GM23338 (cell line): Measurements from ENCODE around the gene PATE3. TPM values are rescaled to one million over a fixed set of nuclear protein-coding genes. Genes with fewer than 3 reads are reported as not detected.

Source experiments
- ATAC-seq: fragments of 200-7000 bp; cut with Tn5 transposase; 3 replicates; pipeline ENCODE4 v1.9.1; 2020
- DNase-seq: peaks from one replicate; pipeline ENCODE4 v3.0.0-alpha.2; 2015; ENCODE audit warnings: low spot score
- H2AFZ ChIP-seq: fragments of 200-600 bp; sonication (generic); 2 replicates; pipeline ENCODE4 v1.8.0; 2016; ENCODE audit warnings: antibody characterized with exemption, mild to moderate bottlenecking, moderate library complexity
- H3F3A ChIP-seq: fragments of 200-600 bp; sonication (generic); replicated peaks from 2 replicates; pipeline ENCODE4 v1.8.0; 2017; ENCODE audit warnings: antibody characterized with exemption, mixed run types, low read depth
- H3K27ac ChIP-seq: fragments of 200-600 bp; sonication (generic); 2 replicates; pipeline ENCODE4 v1.6.1; 2016; ENCODE audit warnings: low read depth
- H3K27me3 ChIP-seq: fragments of 200-600 bp; sonication (generic); 2 replicates; pipeline ENCODE4 v1.8.0; 2016; ENCODE audit warnings: mild to moderate bottlenecking, mixed run types, moderate library complexity; ENCODE audit not compliant: insufficient read depth
- H3K36me3 ChIP-seq: fragments of 200-600 bp; sonication (generic); 2 replicates; pipeline ENCODE4 v1.8.0; 2016; ENCODE audit warnings: mild to moderate bottlenecking; ENCODE audit not compliant: insufficient read depth
- H3K4me1 ChIP-seq: fragments of 200-600 bp; sonication (generic); 2 replicates; pipeline ENCODE4 v1.8.0; 2016; ENCODE audit warnings: mild to moderate bottlenecking, moderate library complexity; ENCODE audit not compliant: insufficient read depth
- H3K4me2 ChIP-seq: fragments of 200-600 bp; sonication (generic); 2 replicates; pipeline ENCODE4 v1.7.1; 2017; ENCODE audit warnings: mixed run types
- H3K4me3 ChIP-seq: fragments of 200-600 bp; sonication (generic); 2 replicates; pipeline ENCODE4 v1.6.1; 2016; ENCODE audit warnings: mixed run types
- H3K79me2 ChIP-seq: fragments of 200-600 bp; sonication (generic); replicated peaks from 2 replicates; pipeline ENCODE4 v1.8.0; 2017; ENCODE audit warnings: mild to moderate bottlenecking; ENCODE audit not compliant: insufficient read depth
- H3K9me2 ChIP-seq: fragments of 200-600 bp; sonication (generic); 2 replicates; pipeline ENCODE4 v1.8.0; 2017; ENCODE audit not compliant: insufficient read depth
- H4K20me1 ChIP-seq: fragments of 200-600 bp; sonication (generic); replicated peaks from 2 replicates; pipeline ENCODE4 v1.8.0; 2017; ENCODE audit warnings: mild to moderate bottlenecking; ENCODE audit not compliant: insufficient read depth
- H3K27ac Mint-ChIP-seq: 2 replicates; pipeline ENCODE4 v1.8.0; 2020; ENCODE audit warnings: inconsistent platforms, mild to moderate bottlenecking, moderate library complexity, mixed read lengths
- H3K27me3 Mint-ChIP-seq: 3 replicates; pipeline ENCODE4 v1.8.0; 2022; ENCODE audit warnings: low read depth, mild to moderate bottlenecking, moderate library complexity, mixed read lengths, inconsistent platforms; ENCODE audit not compliant: insufficient read depth, poor library complexity
- H3K36me3 Mint-ChIP-seq: 3 replicates; pipeline ENCODE4 v1.8.0; 2021; ENCODE audit warnings: low read depth, mild to moderate bottlenecking, inconsistent platforms, moderate library complexity, mixed read lengths
- H3K4me1 Mint-ChIP-seq: 3 replicates; pipeline ENCODE4 v1.8.0; 2020; ENCODE audit warnings: mild to moderate bottlenecking, inconsistent platforms, mixed read lengths
- H3K4me3 Mint-ChIP-seq: 3 replicates; pipeline ENCODE4 v1.8.0; 2021; ENCODE audit warnings: moderate library complexity, mild to moderate bottlenecking, inconsistent platforms, mixed read lengths
- H3K9me3 Mint-ChIP-seq: 3 replicates; pipeline ENCODE4 v1.8.0; 2020; ENCODE audit warnings: moderate library complexity, mild to moderate bottlenecking, inconsistent platforms, mixed read lengths
- CTCF ChIP-seq, 2 experiments: fragments of 200-600 bp in 1 of 2; sonication (generic) in 1 of 2; conservative IDR thresholded peaks; 2 replicates each; pipeline versions ENCODE4 v1.5.1 to v1.6.1; 2016 to 2017; ENCODE audit warnings: antibody characterized with exemption in 2 of 2, low read depth in 2 of 2, mild to moderate bottlenecking in 2 of 2, moderate library complexity in 1 of 2
- EZH2 ChIP-seq: fragments of 200-600 bp; sonication (generic); IDR thresholded peaks from one replicate; pipeline ENCODE4 v1.8.0; 2017; ENCODE audit warnings: antibody characterized with exemption, mild to moderate bottlenecking, low read depth; ENCODE audit not compliant: unreplicated experiment
- EZH2phosphoT487 ChIP-seq: fragments of 200-600 bp; sonication (generic); IDR thresholded peaks from one replicate; pipeline ENCODE4 v1.8.1; 2018; ENCODE audit warnings: antibody characterized with exemption; ENCODE audit not compliant: unreplicated experiment
- JUNB ChIP-seq: IDR thresholded peaks from one replicate; pipeline ENCODE4 v1.6.1; 2016; ENCODE audit warnings: antibody characterized with exemption; ENCODE audit not compliant: unreplicated experiment
- NANOG ChIP-seq: IDR thresholded peaks from 2 replicates; pipeline ENCODE4 v1.6.1; 2016; ENCODE audit warnings: antibody characterized with exemption, borderline replicate concordance
- POLR2AphosphoS5 ChIP-seq: IDR thresholded peaks from 2 replicates; pipeline ENCODE4 v1.6.1; 2016; ENCODE audit warnings: antibody characterized with exemption, low read depth
- STAT1 ChIP-seq: IDR thresholded peaks from one replicate; pipeline ENCODE4 v1.6.1; 2016; ENCODE audit warnings: antibody characterized with exemption; ENCODE audit not compliant: unreplicated experiment
- ZNF114 ChIP-seq: fragments of 250-450 bp; sonication (Bioruptor Pico); IDR thresholded peaks from 2 replicates; pipeline ENCODE4 v1.5.0; 2020; ENCODE audit warnings: mild to moderate bottlenecking, moderate library complexity
- ZNF331 ChIP-seq: fragments of 250-450 bp; sonication (Bioruptor Pico); IDR thresholded peaks from 2 replicates; pipeline ENCODE4 v1.5.0; 2020; ENCODE audit warnings: low read depth, mild to moderate bottlenecking, moderate library complexity
- polyA plus RNA-seq: library from polyadenylated mRNA; unstranded; fragments of >200 nt; fragmentation: Nextera tagmentation; extraction: Ambion mirVana; gene quantifications from 2 replicates; pipeline ENCODE4 v1.2.1, GENCODE V29; 2016
- total RNA-seq: library from RNA; depleted of rRNA; stranded (reverse); fragments of >200 nt; shearing (Covaris generic); gene quantifications from 2 replicates; pipeline ENCODE4 v1.2.3, GENCODE V29; 2014
- TF ChIP-seq, protein P1 (sequence below): IDR thresholded peaks from one replicate; pipeline ENCODE4 v1.6.1; 2018; ENCODE audit warnings: antibody characterized with exemption; ENCODE audit not compliant: unreplicated experiment

Gene PATE3
- total and polyA plus RNA-seq, 2 experiments from 2014 or later = not detected

DNA sequence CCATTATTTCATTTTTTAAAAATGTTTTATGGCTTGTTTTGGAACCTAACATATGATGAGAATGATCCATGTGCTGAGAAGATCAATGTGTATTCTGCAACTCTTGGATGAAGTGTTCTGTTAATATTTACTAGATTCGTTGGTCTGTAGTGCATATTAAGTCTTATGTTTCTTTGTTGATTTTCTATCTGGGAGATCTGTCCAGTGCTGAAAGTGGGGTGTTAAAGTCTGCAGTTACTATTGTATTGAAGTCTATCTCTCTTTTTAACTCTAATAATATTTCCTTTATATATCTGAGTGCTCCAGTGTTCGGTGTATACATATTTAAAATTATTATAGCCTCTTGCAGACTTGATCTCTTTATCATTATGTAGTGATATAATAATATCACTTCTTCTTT is 11.9 kb downstream of the PATE3 start:
- H3K4me2 ChIP-seq = no peak overlapping the region
- Mint-ChIP-seq H3K27me3 (no peaks in the 10 kb centered on the region), H3K9me3 (peaks cover 41% of the 10 kb centered on the region), H3K4me1 (peaks cover 12% of the 10 kb centered on the region), H3K27ac (no peak overlapping the region), H3K36me3 (peaks cover 4% of the 10 kb centered on the region; the same call in 2 of the 3 replicates), H3K4me3 (no peak overlapping the region)
- no peaks in the 10 kb centered on the region for H3K79me2 ChIP-seq
- no peak overlapping the region for H3K4me3 ChIP-seq
- H3K27me3 ChIP-seq = no peaks in the 10 kb centered on the region
- no peaks in the 10 kb centered on the region for H3F3A ChIP-seq
- H3K36me3 ChIP-seq = 0 out of 2 replicates have a peak, but pooled peaks cover 4% of the 10 kb centered on the region
- TF ChIP-seq, protein P1, sequence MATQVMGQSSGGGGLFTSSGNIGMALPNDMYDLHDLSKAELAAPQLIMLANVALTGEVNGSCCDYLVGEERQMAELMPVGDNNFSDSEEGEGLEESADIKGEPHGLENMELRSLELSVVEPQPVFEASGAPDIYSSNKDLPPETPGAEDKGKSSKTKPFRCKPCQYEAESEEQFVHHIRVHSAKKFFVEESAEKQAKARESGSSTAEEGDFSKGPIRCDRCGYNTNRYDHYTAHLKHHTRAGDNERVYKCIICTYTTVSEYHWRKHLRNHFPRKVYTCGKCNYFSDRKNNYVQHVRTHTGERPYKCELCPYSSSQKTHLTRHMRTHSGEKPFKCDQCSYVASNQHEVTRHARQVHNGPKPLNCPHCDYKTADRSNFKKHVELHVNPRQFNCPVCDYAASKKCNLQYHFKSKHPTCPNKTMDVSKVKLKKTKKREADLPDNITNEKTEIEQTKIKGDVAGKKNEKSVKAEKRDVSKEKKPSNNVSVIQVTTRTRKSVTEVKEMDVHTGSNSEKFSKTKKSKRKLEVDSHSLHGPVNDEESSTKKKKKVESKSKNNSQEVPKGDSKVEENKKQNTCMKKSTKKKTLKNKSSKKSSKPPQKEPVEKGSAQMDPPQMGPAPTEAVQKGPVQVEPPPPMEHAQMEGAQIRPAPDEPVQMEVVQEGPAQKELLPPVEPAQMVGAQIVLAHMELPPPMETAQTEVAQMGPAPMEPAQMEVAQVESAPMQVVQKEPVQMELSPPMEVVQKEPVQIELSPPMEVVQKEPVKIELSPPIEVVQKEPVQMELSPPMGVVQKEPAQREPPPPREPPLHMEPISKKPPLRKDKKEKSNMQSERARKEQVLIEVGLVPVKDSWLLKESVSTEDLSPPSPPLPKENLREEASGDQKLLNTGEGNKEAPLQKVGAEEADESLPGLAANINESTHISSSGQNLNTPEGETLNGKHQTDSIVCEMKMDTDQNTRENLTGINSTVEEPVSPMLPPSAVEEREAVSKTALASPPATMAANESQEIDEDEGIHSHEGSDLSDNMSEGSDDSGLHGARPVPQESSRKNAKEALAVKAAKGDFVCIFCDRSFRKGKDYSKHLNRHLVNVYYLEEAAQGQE = peak; percentile 34
- no peak for TF ChIP-seq ZNF114
- peaks cover 10% of the 10 kb centered on the region; the same call in 1 of the 2 replicates for H3K4me1 ChIP-seq
- no peak for ATAC-seq
- H2AFZ ChIP-seq = no peak overlapping the region
- H4K20me1 ChIP-seq = no peaks in the 10 kb centered on the region
- DNase-seq = no peak
- peaks cover 17% of the 10 kb centered on the region for H3K9me2 ChIP-seq
- H3K27ac ChIP-seq = no peak overlapping the region

GRCh38 chr11:125802387-125802786 is 14.5 kb downstream of the PATE3 start:
- Mint-ChIP-seq H3K4me1 (peaks cover 12% of the 10 kb centered on the region), H3K27me3 (no peaks in the 10 kb centered on the region), H3K9me3 (peaks cover 30% of the 10 kb centered on the region), H3K4me3 (no peak overlapping the region), H3K36me3 (peaks cover 4% of the 10 kb centered on the region; the same call in 2 of the 3 replicates), H3K27ac (no peak overlapping the region)
- Histone ChIP-seq H2AFZ (no peak overlapping the region), H3K4me2 (no peak overlapping the region), H3K4me3 (no peak overlapping the region), H3K27me3 (no peaks in the 10 kb centered on the region), H3K36me3 (0 out of 2 replicates have a peak, but pooled peaks cover 4% of the 10 kb centered on the region), H3F3A (no peaks in the 10 kb centered on the region), H3K27ac (no peak overlapping the region), H3K9me2 (peaks cover 13% of the 10 kb centered on the region), H3K79me2 (no peaks in the 10 kb centered on the region), H4K20me1 (no peaks in the 10 kb centered on the region), H3K4me1 (peaks cover 10% of the 10 kb centered on the region; the same call in 1 of the 2 replicates)
- DNase-seq (no peak), ATAC-seq (no peak)
- TF ChIP-seq EZH2phosphoT487 (no peak), EZH2 (no peak), ZNF114 (no peak), NANOG (no peak)

GRCh38 chr11:125807909-125808308 is 20.0 kb downstream of the PATE3 start:
- H3K4me3 ChIP-seq = no peak overlapping the region
- no peaks in the 10 kb centered on the region for H4K20me1 ChIP-seq
- H3F3A ChIP-seq = no peaks in the 10 kb centered on the region
- H3K4me1 Mint-ChIP-seq = no peaks in the 10 kb centered on the region
- no peak for ATAC-seq
- H3K27me3 ChIP-seq = no peaks in the 10 kb centered on the region
- H2AFZ ChIP-seq = 0 out of 2 replicates have a peak overlapping the region, but pooled peaks have one; percentile 28
- peaks cover 6% of the 10 kb centered on the region for H3K9me3 Mint-ChIP-seq
- no peak for DNase-seq
- no peaks in the 10 kb centered on the region for H3K27me3 Mint-ChIP-seq
- no peak overlapping the region for H3K27ac ChIP-seq
- H3K4me3 Mint-ChIP-seq = no peak overlapping the region
- H3K4me2 ChIP-seq = no peak overlapping the region
- no peaks in the 10 kb centered on the region for H3K36me3 Mint-ChIP-seq
- H3K9me2 ChIP-seq = no peaks in the 10 kb centered on the region
- no peaks in the 10 kb centered on the region for H3K4me1 ChIP-seq
- H3K36me3 ChIP-seq = no peaks in the 10 kb centered on the region
- no peaks in the 10 kb centered on the region for H3K79me2 ChIP-seq
- H3K27ac Mint-ChIP-seq = no peak overlapping the region
- TF ChIP-seq NANOG (no peak), JUNB (no peak), CTCF (conservative IDR thresholded peaks at IDR 0.05; ENCODE audit: low read depth in 2 of 2) (no peak), ZNF114 (no peak), STAT1 (no peak), POLR2AphosphoS5 (no peak), ZNF331 (CRISPR knock-in tag) (no peak)
- TF ChIP-seq, protein P1 = no peak
